WTC11 (cell line): ENCODE results near the gene COBL.

ENCODE experiments used
- CTCF ChIP-seq: fragments of 200-600 bp; IDR thresholded peaks from 2 replicates; pipeline ENCODE4 v1.8.0; 2022; ENCODE audit warnings: antibody characterized with exemption
- ZNF232 ChIP-seq: sonication (generic); formaldehyde crosslinking; IDR thresholded peaks from 2 replicates; pipeline ENCODE4 v1.8.0; 2022; ENCODE audit warnings: mild to moderate bottlenecking, missing genetic modification reagents

- TF ChIP-seq CTCF: no peak
- no peak for TF ChIP-seq ZNF232 (CRISPR knock-in tag)
These were observed 14.8 kb downstream of the COBL start for GRCh38 chr7:51301806-51302205.
